HepG2 (cell line): ENCODE data around the gene ATE1. TPM values are rescaled to one million over a fixed set of nuclear protein-coding genes. Genes with fewer than 3 reads are reported as not detected.

Source experiments
- ATAC-seq: fragments of 200-7000 bp; cut with Tn5 transposase; 3 replicates; pipeline ENCODE4 v1.9.1; 2020; ENCODE audit warnings: mild to moderate bottlenecking, moderate library complexity
- BruUV-seq: library from RNA; stranded (reverse); fragments of 400-500 nt; replicated peaks from 2 replicates; lab custom pipeline; 2021; lab: Mats Ljungman, UMichigan
- CTCF ChIA-PET: fragments of 300-600 bp; formaldehyde crosslinking; extraction: SDS; loops from one replicate; lab custom pipeline; 2021; ENCODE audit warnings: low total read pairs, inconsistent platforms, low intra/inter-chr PET ratio; lab: Yijun Ruan, JAX
- POLR2A ChIA-PET: fragments of 350-600 bp; sonication (Branson Sonifier 250); formaldehyde crosslinking; loops from one replicate; lab custom pipeline; 2020; ENCODE audit warnings: antibody characterized with exemption, inconsistent platforms; lab: Yijun Ruan, JAX
- DNase-seq: peaks from one replicate; pipeline ENCODE4 v3.0.0-alpha.2; 2015; ENCODE audit warnings: low spot score
- FAIRE-seq: peaks from 3 replicates; lab custom pipeline; 2011; peaks lifted over from hg19 to GRCh38; lab: Jason Lieb, UNC
- H2AFZ ChIP-seq: one replicate; pipeline ENCODE4 v1.6.1; 2011; ENCODE audit warnings: low read length, inconsistent platforms
- H3K27ac ChIP-seq: fragments of 300-600 bp; 3 replicates; pipeline ENCODE4 v1.8.0; 2011; ENCODE audit warnings: mixed run types, mild to moderate bottlenecking, mixed read lengths, low read length, inconsistent platforms; ENCODE audit not compliant: insufficient read depth; ENCODE audit errors: extremely low read length
- H3K27me3 ChIP-seq, 2 experiments: fragments of 200-600 bp in 1 of 2; 2 replicates in 1 of 2; 3 replicates in 1 of 2; pipeline versions ENCODE4 v1.6.0 to v1.8.0; 2011; ENCODE audit warnings: low read length in 2 of 2, mild to moderate bottlenecking in 2 of 2, moderate library complexity in 2 of 2, inconsistent platforms in 1 of 2; ENCODE audit not compliant: insufficient read depth in 2 of 2, control insufficient read depth in 1 of 2
- H3K36me3 ChIP-seq, 2 experiments: fragments of 200-600 bp in 1 of 2; replicated peaks in 1 of 2; 2 replicates in 1 of 2; 3 replicates in 1 of 2; pipeline versions ENCODE4 v1.5.1 to v1.8.0; 2011; ENCODE audit warnings: low read length in 2 of 2, inconsistent platforms in 1 of 2; ENCODE audit not compliant: insufficient read depth in 2 of 2, control insufficient read depth in 1 of 2
- H3K4me1 ChIP-seq: 2 replicates; pipeline ENCODE4 v1.5.1; 2012; ENCODE audit warnings: low read length, inconsistent platforms; ENCODE audit not compliant: insufficient read depth
- H3K4me2 ChIP-seq: 2 replicates; pipeline ENCODE4 v1.6.0; 2011; ENCODE audit warnings: low read depth, low read length, inconsistent platforms
- H3K4me3 ChIP-seq, 3 experiments: fragments of 200-600 bp in 1 of 3; sonication (generic), shearing (Covaris generic) in 1 of 3; replicated peaks in 1 of 3; 2 replicates each; pipeline ENCODE4 v1.5.1; 2011 to 2016; ENCODE audit warnings: low read length in 3 of 3, inconsistent platforms in 2 of 3, low read depth in 2 of 3, mild to moderate bottlenecking in 2 of 3, control low read depth in 1 of 3, mixed read lengths in 1 of 3; ENCODE audit not compliant: insufficient read depth in 1 of 3
- H3K79me2 ChIP-seq: one replicate; pipeline ENCODE4 v1.6.1; 2011; ENCODE audit warnings: low read length, inconsistent platforms; ENCODE audit not compliant: insufficient read depth
- H3K9ac ChIP-seq: 2 replicates; pipeline ENCODE4 v1.6.0; 2011; ENCODE audit warnings: mild to moderate bottlenecking, low read depth, low read length, inconsistent platforms; ENCODE audit not compliant: insufficient read depth
- H3K9me3 ChIP-seq: 2 replicates; pipeline ENCODE4 v1.5.1; 2012; ENCODE audit warnings: mild to moderate bottlenecking, low read length
- H4K20me1 ChIP-seq: 2 replicates; pipeline ENCODE4 v1.6.0; 2011; ENCODE audit warnings: inconsistent platforms, mild to moderate bottlenecking, low read length, moderate library complexity; ENCODE audit not compliant: insufficient read depth
- ATF6 ChIP-seq: sonication (generic); formaldehyde crosslinking; conservative IDR thresholded peaks from 2 replicates; pipeline ENCODE4 v1.4.0; 2020; ENCODE audit warnings: missing genetic modification reagents
- CSRNP2 ChIP-seq: sonication (generic); formaldehyde crosslinking; conservative IDR thresholded peaks from 2 replicates; pipeline ENCODE4 v1.8.0; 2022; ENCODE audit warnings: low read depth, missing genetic modification reagents
- NCOA2 ChIP-seq: sonication (generic); formaldehyde crosslinking; IDR thresholded peaks from 2 replicates; pipeline ENCODE4 v1.8.0; 2022; ENCODE audit warnings: inconsistent platforms
- NR2F1 ChIP-seq, 2 experiments: fragments of 450-650 bp in 1 of 2; formaldehyde crosslinking in 1 of 2; IDR thresholded peaks; 2 replicates each; pipeline versions ENCODE4 v1.5.0 to v1.6.1; 2016 to 2020; ENCODE audit warnings: mild to moderate bottlenecking in 1 of 2, missing compliant biosample characterization in 1 of 2, missing genetic modification reagents in 1 of 2, moderate library complexity in 1 of 2
- NR2F6 ChIP-seq, 2 experiments: IDR thresholded peaks; 2 replicates each; pipeline ENCODE4 v1.6.1; 2016; ENCODE audit warnings: antibody characterized with exemption in 1 of 2, mild to moderate bottlenecking in 1 of 2
- TERF1 ChIP-seq: sonication (generic); formaldehyde crosslinking; IDR thresholded peaks from 2 replicates; pipeline ENCODE4 v1.8.0; 2022; ENCODE audit warnings: mild to moderate bottlenecking, missing genetic modification reagents, moderate library complexity
- ZFP36L2 ChIP-seq: sonication (generic); formaldehyde crosslinking; IDR thresholded peaks from 2 replicates; pipeline ENCODE4 v1.4.0; 2020; ENCODE audit warnings: missing genetic modification reagents
- ZMAT5 ChIP-seq: sonication (generic); formaldehyde crosslinking; IDR thresholded peaks from 2 replicates; pipeline ENCODE4 v1.5.0; 2020; ENCODE audit warnings: mild to moderate bottlenecking, low read depth, missing genetic modification reagents, borderline replicate concordance
- ZNF160 ChIP-seq: sonication (generic); formaldehyde crosslinking; IDR thresholded peaks from 2 replicates; pipeline ENCODE4 v1.8.0; 2022; ENCODE audit warnings: mild to moderate bottlenecking, inconsistent platforms, missing genetic modification reagents
- ZNF7 ChIP-seq: IDR thresholded peaks from 2 replicates; pipeline ENCODE4 v1.6.1; 2016; ENCODE audit warnings: missing biosample characterization, missing genetic modification reagents
- WGBS: methylation state at CpG from one replicate; pipeline ENCODE4 v1.1.6; 2017; ENCODE audit warnings: low lambda C conversion rate; 5-methylcytosine and 5-hydroxymethylcytosine counted together
- in situ Hi-C: cut with HindIII; loops from 2 replicates; pipeline ENCODE4 v1.10.0; 2017; ENCODE audit warnings: low pct_unique_long_range_greater_than_20kb; ENCODE audit not compliant: extremely low pct_ligation_motif_present
- intact Hi-C: fragments of 100-400 bp; cut with micrococcal nuclease; formaldehyde crosslinking; loops from one replicate; pipeline ENCODE4 v1.10.0; 2022; ENCODE audit not compliant: unreplicated experiment
- polyA plus RNA-seq, 8 experiments: library from polyadenylated mRNA; depleted of rRNA in 3 of 8; stranded (reverse) in 7 of 8; unstranded in 1 of 8; fragments of >200 nt; fragmentation: Illumina TruSeq in 4 of 8; extraction: Trizol in 4 of 8; gene quantifications; 2 replicates each; pipeline versions ENCODE4 v1.2.1 to v1.2.3, GENCODE V29; 2011 to 2016; ENCODE audit warnings: low read depth in 4 of 8, missing spikeins in 1 of 8, mixed read lengths in 1 of 8; ENCODE audit not compliant: insufficient read depth in 1 of 8
- total RNA-seq, 5 experiments: library from RNA; depleted of rRNA; stranded (reverse); fragments of >200 nt; fragmentation: Illumina TruSeq; extraction: Trizol; gene quantifications; 2 replicates each; pipeline ENCODE4 v1.2.3, GENCODE V29; 2016; ENCODE audit warnings: low read depth in 1 of 5

Gene ATE1
- total and polyA plus RNA-seq, 2 of the 13 experiments (the other 11 are each of a cell fraction or from before 2014, with no cell fraction given), result 17.5 to 42.2 TPM

- TF ChIP-seq CSRNP2 (CRISPR knock-in tag) (no peak), ZNF160 (CRISPR knock-in tag) (no peak), ZMAT5 (CRISPR knock-in tag) (no peak)
Measured at GRCh38 chr10:121774813-121775212, 153.0 kb downstream of the ATE1 start (continued).

GRCh38 chr10:121774404-121774803, 153.4 kb downstream of the ATE1 start:
- H3K9me3 ChIP-seq, result no peaks in the 10 kb centered on the region
- peaks cover 29% of the 10 kb centered on the region for H3K4me1 ChIP-seq
- no peaks in the 10 kb centered on the region for H3K79me2 ChIP-seq
- intact Hi-C loops (no loop called here), in situ Hi-C loops (no loop called here)
- ATAC-seq (no peak), DNase-seq (peak; percentile 25), FAIRE-seq (no peak)
- H3K4me2 ChIP-seq, result no peak overlapping the region
- no peak overlapping the region for H2AFZ ChIP-seq
- POLR2A ChIA-PET, result no interaction called here
- H3K27ac ChIP-seq, result no peak overlapping the region
- no peaks in the 10 kb centered on the region for H4K20me1 ChIP-seq
- WGBS, result 53% methylated on average over 3 of the region's 3 CpGs
- H3K4me3 ChIP-seq, result no peak overlapping the region
- H3K36me3 ChIP-seq, result peaks cover 3 to 5% of the 10 kb centered on the region in 2 experiments; a peak in 4 of 5 replicates
- CTCF ChIA-PET, result no interaction called here
- no peak overlapping the region for H3K9ac ChIP-seq
- H3K27me3 ChIP-seq, result no peaks in the 10 kb centered on the region
- TF ChIP-seq NR2F1 (CRISPR knock-in tag; IDR thresholded peaks at IDR 0.05) (peak in 1 of 2 experiments; percentile 48; a peak in 1 of 4 replicates), NR2F6 (IDR thresholded peaks at IDR 0.05) (peak; percentile 34), NR2F6 (CRISPR knock-in tag; IDR thresholded peaks at IDR 0.05) (no peak), TERF1 (no peak), NCOA2 (CRISPR knock-in tag) (no peak), ZFP36L2 (no peak), ATF6 (CRISPR knock-in tag) (no peak), ZNF7 (no peak)
- no TSS peak for BruUV-seq
